Endothelial cell of umbilical vein (primary cell): ENCODE data around the gene MOCS2. TPM values are rescaled to one million over a fixed set of nuclear protein-coding genes. Genes with fewer than 3 reads are reported as not detected.

Experiments
- BruUV-seq: library from RNA; stranded (reverse); fragments of 400-500 nt; replicated peaks from 2 replicates; lab custom pipeline; 2021; lab: Mats Ljungman, UMichigan
- CTCF ChIA-PET: fragments of 300-600, 350-600 bp; sonication (Branson Sonifier 250); formaldehyde crosslinking; loops from one replicate; lab custom pipeline; 2021; ENCODE audit warnings: antibody characterized with exemption, inconsistent platforms; lab: Charles Lee
- POLR2A ChIA-PET: fragments of 300-600, 350-600 bp; sonication (Branson Sonifier 250); formaldehyde crosslinking; loops from one replicate; lab custom pipeline; 2021; ENCODE audit warnings: antibody characterized with exemption, inconsistent platforms; lab: Charles Lee
- DNase-seq: peaks from one replicate; pipeline ENCODE4 v3.0.0-alpha.2; 2011; ENCODE audit warnings: low read depth, low spot score
- FAIRE-seq: peaks from 2 replicates; lab custom pipeline; 2011; peaks lifted over from hg19 to GRCh38; lab: Jason Lieb, UNC
- H2AFZ ChIP-seq: 2 replicates; pipeline ENCODE4 v1.6.0; 2012; ENCODE audit warnings: low read depth, low read length, control low read depth, inconsistent platforms
- H3K27ac ChIP-seq: 2 replicates; pipeline ENCODE4 v1.5.1; 2011; ENCODE audit warnings: low read depth, mild to moderate bottlenecking, control low read depth, low read length, moderate library complexity; ENCODE audit not compliant: insufficient read depth
- H3K27me3 ChIP-seq, 2 experiments: 2 replicates each; pipeline versions ENCODE4 v1.6.0 to v1.6.1; 2011; ENCODE audit warnings: low read length in 2 of 2, mixed read lengths in 1 of 2; ENCODE audit not compliant: control insufficient read depth in 2 of 2, insufficient read depth in 2 of 2
- H3K36me3 ChIP-seq, 2 experiments: 2 replicates in 1 of 2; 3 replicates in 1 of 2; pipeline ENCODE4 v1.5.1; 2011; ENCODE audit warnings: low read length in 2 of 2, mild to moderate bottlenecking in 1 of 2, moderate library complexity in 1 of 2; ENCODE audit not compliant: control insufficient read depth in 2 of 2, insufficient read depth in 2 of 2; ENCODE audit errors: extremely low read depth in 1 of 2
- H3K4me1 ChIP-seq: 3 replicates; pipeline ENCODE4 v1.5.1; 2011; ENCODE audit warnings: mild to moderate bottlenecking, low read length; ENCODE audit not compliant: control insufficient read depth, insufficient read depth; ENCODE audit errors: extremely low read depth
- H3K4me2 ChIP-seq: 2 replicates; pipeline ENCODE4 v1.6.1; 2011; ENCODE audit warnings: low read length, control low read depth, mixed read lengths; ENCODE audit not compliant: insufficient read depth
- H3K4me3 ChIP-seq, 3 experiments: fragments of 200-600 bp in 1 of 3; sonication (generic), shearing (Covaris generic) in 1 of 3; replicated peaks in 1 of 3; 2 replicates each; pipeline ENCODE4 v1.5.1; 2011 to 2016; ENCODE audit warnings: control low read depth in 3 of 3, low read length in 3 of 3, mild to moderate bottlenecking in 2 of 3, inconsistent platforms in 1 of 3, low read depth in 1 of 3, moderate library complexity in 1 of 3; ENCODE audit not compliant: insufficient read depth in 1 of 3
- H3K79me2 ChIP-seq: 2 replicates; pipeline ENCODE4 v1.6.0; 2012; ENCODE audit warnings: low read length, inconsistent platforms; ENCODE audit not compliant: control insufficient read depth, insufficient read depth
- H3K9ac ChIP-seq: replicated peaks from 2 replicates; pipeline ENCODE3; 2011; ENCODE audit warnings: low read length, control low read depth; ENCODE audit not compliant: insufficient read depth; ENCODE audit errors: extremely low read depth
- H3K9me1 ChIP-seq: replicated peaks from 3 replicates; pipeline ENCODE4 v1.6.0; 2011; ENCODE audit warnings: mild to moderate bottlenecking, low read length; ENCODE audit not compliant: control insufficient read depth, insufficient read depth; ENCODE audit errors: extremely low read depth
- H3K9me3 ChIP-seq: replicated peaks from 2 replicates; pipeline ENCODE4 v1.5.1; 2012; ENCODE audit warnings: low read length, inconsistent platforms; ENCODE audit not compliant: control insufficient read depth, insufficient read depth
- H4K20me1 ChIP-seq: replicated peaks from 2 replicates; pipeline ENCODE3; 2011; ENCODE audit warnings: mild to moderate bottlenecking, low read length; ENCODE audit not compliant: control insufficient read depth, insufficient read depth; ENCODE audit errors: extremely low read depth
- EZH2 ChIP-seq: IDR thresholded peaks from 2 replicates; pipeline ENCODE4 v1.6.1; 2012; ENCODE audit warnings: borderline replicate concordance, low read depth, mild to moderate bottlenecking, moderate library complexity, low read length, inconsistent platforms; ENCODE audit not compliant: severe bottlenecking
- FOS ChIP-seq: IDR thresholded peaks from 2 replicates; pipeline ENCODE4 v1.6.1; 2011; ENCODE audit warnings: mild to moderate bottlenecking, low read length, moderate library complexity, borderline replicate concordance; ENCODE audit not compliant: insufficient read depth
- GATA2 ChIP-seq: IDR thresholded peaks from 2 replicates; pipeline ENCODE4 v1.7.0; 2011; ENCODE audit warnings: low read depth, mild to moderate bottlenecking, moderate library complexity, mixed read lengths, low read length; ENCODE audit not compliant: insufficient read length, insufficient read depth
- JUN ChIP-seq: IDR thresholded peaks from 2 replicates; pipeline ENCODE4 v1.6.1; 2011; ENCODE audit warnings: borderline replicate concordance, low read depth; ENCODE audit not compliant: insufficient read length, insufficient read depth
- MYC ChIP-seq: IDR thresholded peaks from one replicate; pipeline ENCODE4 v1.6.1; 2011; ENCODE audit warnings: mild to moderate bottlenecking, low read depth, low read length
- POLR2A ChIP-seq: IDR thresholded peaks from 2 replicates; pipeline ENCODE4 v1.6.1; 2012; ENCODE audit warnings: low read depth, mild to moderate bottlenecking, control low read depth, low read length
- POLR2AphosphoS5 ChIP-seq: IDR thresholded peaks from 2 replicates; pipeline ENCODE4 v1.6.1; 2012; ENCODE audit warnings: low read depth, mild to moderate bottlenecking, control low read depth, low read length, moderate library complexity; ENCODE audit not compliant: insufficient read depth
- dilution Hi-C: fragments of 300-500 bp; cut with MboI; formaldehyde crosslinking; loops from one replicate; pipeline ENCODE4 v1.15.0; 2019; ENCODE audit warnings: low sequenced_read_pairs; ENCODE audit not compliant: extremely low pct_ligation_motif_present
- intact Hi-C: fragments of 100-400 bp; cut with micrococcal nuclease; formaldehyde crosslinking; loops from one replicate; pipeline ENCODE4 v1.10.0; 2022
- polyA plus RNA-seq, 4 experiments: library from polyadenylated mRNA; depleted of rRNA in 3 of 4; stranded (reverse) in 3 of 4; unstranded in 1 of 4; fragments of >200 nt; gene quantifications; 2 replicates each; pipeline versions ENCODE4 v1.2.1 to v1.2.3, GENCODE V29; 2011 to 2012; ENCODE audit warnings: missing spikeins in 1 of 4
- total RNA-seq: library from RNA; stranded (reverse); gene quantifications from 2 replicates; pipeline ENCODE4 v1.2.3, GENCODE V29; 2021
- TF ChIP-seq, protein P1 (sequence below): IDR thresholded peaks from 2 replicates; pipeline ENCODE4 v1.6.1; 2011; ENCODE audit not compliant: insufficient read depth, insufficient read length
- TF ChIP-seq, protein P2 (sequence below), 2 donors: IDR thresholded peaks; 1 replicate in 1 of 2; 2 replicates in 1 of 2; pipeline ENCODE4 v1.5.1; 2011; ENCODE audit warnings: low read length in 2 of 2, mild to moderate bottlenecking in 2 of 2, moderate library complexity in 2 of 2, control low read depth in 1 of 2, inconsistent platforms in 1 of 2, low read depth in 1 of 2; ENCODE audit not compliant: insufficient read depth in 1 of 2; ENCODE audit errors: extremely low read depth in 1 of 2

Gene MOCS2
- total and polyA plus RNA-seq, 2 donors (not counting 3 experiments of a cell fraction or from before 2014, with no cell fraction given), result 14.3 to 31.5 TPM

DNA sequence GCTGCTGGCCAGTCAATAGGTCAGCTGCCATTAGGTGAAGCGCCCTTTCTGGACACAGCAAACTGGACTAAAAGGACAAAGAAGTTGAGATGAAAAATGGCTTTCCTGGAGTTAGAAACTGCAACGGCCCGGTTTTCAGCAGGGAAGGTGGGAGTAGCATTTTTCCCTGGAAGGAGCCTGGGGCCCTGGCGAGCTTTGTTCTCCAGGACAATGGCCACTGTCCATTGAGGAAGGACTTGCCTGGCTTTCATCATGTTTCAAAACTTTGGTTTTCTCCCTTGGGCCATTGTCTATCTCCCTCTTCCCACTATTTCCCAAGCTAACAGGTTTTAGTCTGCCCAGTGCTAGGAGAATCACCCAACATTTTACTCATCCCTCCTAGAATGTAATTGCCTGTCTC lies 56.2 kb downstream of the MOCS2 start:
- FAIRE-seq (no peak), DNase-seq (no peak)
- dilution Hi-C loops (no loop called here), intact Hi-C loops (no loop called here)
- Histone ChIP-seq H3K9me3 (no peaks in the 10 kb centered on the region), H4K20me1 (no peaks in the 10 kb centered on the region), H3K9ac (no peak overlapping the region), H3K9me1 (no peaks in the 10 kb centered on the region), H3K4me3 (no peak overlapping the region), H3K36me3 (peaks cover 3 to 28% of the 10 kb centered on the region in 2 experiments), H3K4me2 (no peak overlapping the region), H3K27me3 (no peaks in the 10 kb centered on the region), H3K4me1 (no peaks in the 10 kb centered on the region), H3K79me2 (no peaks in the 10 kb centered on the region), H3K27ac (no peak overlapping the region), H2AFZ (no peak overlapping the region)
- ChIA-PET CTCF (interaction anchor here (1.3 kb wide), 1 partner anchor 16 kb away, joined by 3 read pairs; no protein-coding TSS in a partner anchor), POLR2A (no interaction called here)
- TF ChIP-seq GATA2, result no peak
- no peak for TF ChIP-seq POLR2AphosphoS5
- no peak for TF ChIP-seq JUN
- TF ChIP-seq FOS, result no peak
- no peak for TF ChIP-seq EZH2
- no peak for TF ChIP-seq MYC
- no TSS peak for BruUV-seq

DNA sequence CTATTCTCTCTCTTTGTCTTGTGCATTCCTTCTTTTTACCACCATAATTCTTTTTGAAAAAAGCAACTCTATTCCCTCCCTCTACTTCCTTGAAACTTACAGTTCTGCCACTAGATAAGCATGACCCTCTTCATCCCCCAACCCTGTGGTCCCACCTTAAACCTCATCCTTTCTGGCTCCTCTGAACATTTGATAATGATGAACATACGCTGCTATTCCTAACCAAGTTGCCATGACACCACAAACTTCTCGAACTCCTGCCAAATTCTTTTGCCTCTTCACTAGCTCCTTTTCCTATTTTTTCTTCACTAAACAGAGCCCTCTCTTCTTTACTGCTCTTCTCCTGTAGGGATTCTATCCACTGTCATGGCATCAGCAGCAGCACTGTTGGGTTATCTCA lies 57.1 kb downstream of the MOCS2 start:
- Histone ChIP-seq H3K9me1 (no peaks in the 10 kb centered on the region), H3K79me2 (peaks cover 1% of the 10 kb centered on the region), H3K4me1 (no peaks in the 10 kb centered on the region), H3K9me3 (no peaks in the 10 kb centered on the region), H3K36me3 (peaks cover 6 to 26% of the 10 kb centered on the region in 2 experiments), H3K4me2 (no peak overlapping the region), H3K9ac (no peak overlapping the region), H2AFZ (no peak overlapping the region), H3K4me3 (no peak overlapping the region), H3K27me3 (no peaks in the 10 kb centered on the region), H4K20me1 (no peaks in the 10 kb centered on the region), H3K27ac (no peak overlapping the region)
- ChIA-PET CTCF (no interaction called here), POLR2A (no interaction called here)
- TF ChIP-seq JUN (no peak), GATA2 (no peak), MYC (no peak), POLR2A (no peak), FOS (no peak), EZH2 (no peak), POLR2AphosphoS5 (no peak)
- TF ChIP-seq, protein P1, sequence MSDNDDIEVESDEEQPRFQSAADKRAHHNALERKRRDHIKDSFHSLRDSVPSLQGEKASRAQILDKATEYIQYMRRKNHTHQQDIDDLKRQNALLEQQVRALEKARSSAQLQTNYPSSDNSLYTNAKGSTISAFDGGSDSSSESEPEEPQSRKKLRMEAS, result no peak
- TF ChIP-seq, protein P2, sequence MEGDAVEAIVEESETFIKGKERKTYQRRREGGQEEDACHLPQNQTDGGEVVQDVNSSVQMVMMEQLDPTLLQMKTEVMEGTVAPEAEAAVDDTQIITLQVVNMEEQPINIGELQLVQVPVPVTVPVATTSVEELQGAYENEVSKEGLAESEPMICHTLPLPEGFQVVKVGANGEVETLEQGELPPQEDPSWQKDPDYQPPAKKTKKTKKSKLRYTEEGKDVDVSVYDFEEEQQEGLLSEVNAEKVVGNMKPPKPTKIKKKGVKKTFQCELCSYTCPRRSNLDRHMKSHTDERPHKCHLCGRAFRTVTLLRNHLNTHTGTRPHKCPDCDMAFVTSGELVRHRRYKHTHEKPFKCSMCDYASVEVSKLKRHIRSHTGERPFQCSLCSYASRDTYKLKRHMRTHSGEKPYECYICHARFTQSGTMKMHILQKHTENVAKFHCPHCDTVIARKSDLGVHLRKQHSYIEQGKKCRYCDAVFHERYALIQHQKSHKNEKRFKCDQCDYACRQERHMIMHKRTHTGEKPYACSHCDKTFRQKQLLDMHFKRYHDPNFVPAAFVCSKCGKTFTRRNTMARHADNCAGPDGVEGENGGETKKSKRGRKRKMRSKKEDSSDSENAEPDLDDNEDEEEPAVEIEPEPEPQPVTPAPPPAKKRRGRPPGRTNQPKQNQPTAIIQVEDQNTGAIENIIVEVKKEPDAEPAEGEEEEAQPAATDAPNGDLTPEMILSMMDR (IDR thresholded peaks at IDR 0.05; ENCODE audit: extremely low read depth in 1 of 2, insufficient read depth in 1 of 2, low read depth in 1 of 2, low read length in 2 of 2), result no peak
- intact Hi-C loops (no loop called here), dilution Hi-C loops (no loop called here)
- FAIRE-seq, result no peak
- DNase-seq, result no peak
- BruUV-seq, result no TSS peak
